H1 (cell line): ENCODE data around the gene ANK3. TPM values are rescaled to one million over a fixed set of nuclear protein-coding genes. Genes with fewer than 3 reads are reported as not detected.

Source experiments
- CTCF ChIA-PET: fragments of 300-600 bp; sonication (Branson Sonifier 250); formaldehyde crosslinking; loops from one replicate; lab custom pipeline; 2021; ENCODE audit not compliant: partially characterized antibody; lab: Charles Lee
- POLR2A ChIA-PET: fragments of 300-600 bp; sonication (Branson Sonifier 250); formaldehyde crosslinking; loops from one replicate; lab custom pipeline; 2021; ENCODE audit warnings: inconsistent platforms; ENCODE audit not compliant: partially characterized antibody; lab: Charles Lee
- DNase-seq, 2 experiments: peaks; one replicate each; pipeline versions ENCODE4 v3.0.0 to v3.0.0-alpha.2; 2010 to 2022; ENCODE audit warnings: low spot score in 2 of 2, low read depth in 1 of 2, mixed read lengths in 1 of 2
- FAIRE-seq: peaks from 2 replicates; lab custom pipeline; 2011; peaks lifted over from hg19 to GRCh38; lab: Jason Lieb, UNC
- H2AFZ ChIP-seq: 2 replicates; pipeline ENCODE4 v1.8.1; 2012; ENCODE audit warnings: low read length, inconsistent platforms
- H2AK5ac ChIP-seq: 2 replicates; pipeline ENCODE4 v1.6.1; 2013; ENCODE audit warnings: low read depth, low read length
- H2BK120ac ChIP-seq: replicated peaks from 2 replicates; pipeline ENCODE3; 2013; ENCODE audit warnings: low read depth, low read length, inconsistent platforms
- H2BK12ac ChIP-seq: 2 replicates; pipeline ENCODE4 v1.6.1; 2013; ENCODE audit warnings: low read depth, low read length
- H2BK15ac ChIP-seq: 2 replicates; pipeline ENCODE4 v1.6.1; 2013; ENCODE audit warnings: low read length
- H2BK20ac ChIP-seq: 2 replicates; pipeline ENCODE4 v1.6.1; 2013; ENCODE audit warnings: low read length
- H2BK5ac ChIP-seq: 2 replicates; pipeline ENCODE4 v1.6.1; 2013; ENCODE audit warnings: low read depth, low read length
- H3K14ac ChIP-seq: 2 replicates; pipeline ENCODE4 v1.6.1; 2013; ENCODE audit warnings: inconsistent platforms; ENCODE audit not compliant: insufficient read length
- H3K18ac ChIP-seq: 2 replicates; pipeline ENCODE4 v1.6.1; 2013; ENCODE audit warnings: low read length; ENCODE audit errors: extremely low read depth
- H3K23ac ChIP-seq: 2 replicates; pipeline ENCODE4 v1.6.1; 2013; ENCODE audit warnings: inconsistent platforms; ENCODE audit not compliant: insufficient read length
- H3K23me2 ChIP-seq: 2 replicates; pipeline ENCODE4 v1.6.1; 2013; ENCODE audit warnings: low read depth, low read length
- H3K27ac ChIP-seq: 2 replicates; pipeline ENCODE4 v1.6.1; 2011; ENCODE audit warnings: low read depth, low read length, inconsistent platforms
- H3K27me3 ChIP-seq, 4 experiments: replicated peaks in 1 of 4; 1 replicate in 1 of 4; 2 replicates in 3 of 4; pipeline versions ENCODE4 v1.6.1 to v1.8.1; 2011 to 2013; ENCODE audit warnings: low read length in 3 of 4, mild to moderate bottlenecking in 3 of 4, inconsistent platforms in 2 of 4, mixed read lengths in 2 of 4, moderate library complexity in 1 of 4; ENCODE audit not compliant: control insufficient read depth in 3 of 4, insufficient read depth in 3 of 4; ENCODE audit errors: extremely low read depth in 1 of 4
- H3K36me3 ChIP-seq, 4 experiments: 2 replicates each; pipeline versions ENCODE4 v1.6.1 to v1.8.1; 2011 to 2013; ENCODE audit warnings: mild to moderate bottlenecking in 4 of 4, low read length in 3 of 4, moderate library complexity in 2 of 4, control low read depth in 1 of 4, inconsistent platforms in 1 of 4; ENCODE audit not compliant: insufficient read depth in 4 of 4, control insufficient read depth in 2 of 4
- H3K4ac ChIP-seq: replicated peaks from 2 replicates; pipeline ENCODE3; 2013; ENCODE audit warnings: low read length, low read depth, mixed read lengths, inconsistent platforms; ENCODE audit not compliant: insufficient read length
- H3K4me1 ChIP-seq, 4 experiments: replicated peaks in 1 of 4; 1 replicate in 1 of 4; 2 replicates in 3 of 4; pipeline versions ENCODE4 v1.6.1 to v1.8.1; 2011 to 2013; ENCODE audit warnings: low read length in 3 of 4, inconsistent platforms in 2 of 4, mixed read lengths in 1 of 4; ENCODE audit not compliant: insufficient read depth in 4 of 4, control insufficient read depth in 3 of 4
- H3K4me2 ChIP-seq, 2 experiments: 2 replicates each; pipeline versions ENCODE4 v1.6.1 to v1.8.1; 2011 to 2013; ENCODE audit warnings: low read depth in 2 of 2, low read length in 2 of 2, control low read depth in 1 of 2, inconsistent platforms in 1 of 2, mild to moderate bottlenecking in 1 of 2; ENCODE audit not compliant: insufficient read depth in 1 of 2
- H3K4me3 ChIP-seq, 4 experiments: fragments of 200-600, 300-600 bp in 1 of 4; sonication (generic), shearing (Covaris generic), sonication (Bioruptor Twin) in 1 of 4; 2 replicates each; pipeline versions ENCODE4 v1.5.1 to v1.8.1; 2011 to 2016; ENCODE audit warnings: low read length in 4 of 4, low read depth in 3 of 4, control low read depth in 2 of 4, inconsistent platforms in 2 of 4, mild to moderate bottlenecking in 2 of 4, mixed read lengths in 1 of 4, moderate library complexity in 1 of 4; ENCODE audit not compliant: insufficient read depth in 2 of 4; ENCODE audit errors: extremely low read depth in 1 of 4
- H3K56ac ChIP-seq: replicated peaks from 2 replicates; pipeline ENCODE3; 2013; ENCODE audit warnings: low read depth, mild to moderate bottlenecking, mixed read lengths, low read length, inconsistent platforms; ENCODE audit not compliant: insufficient read length
- H3K79me1 ChIP-seq: 2 replicates; pipeline ENCODE4 v1.6.1; 2013; ENCODE audit warnings: low read depth, low read length, control low read depth
- H3K79me2 ChIP-seq, 2 experiments: 2 replicates each; pipeline versions ENCODE4 v1.6.1 to v1.8.1; 2012 to 2013; ENCODE audit warnings: low read length in 2 of 2, mild to moderate bottlenecking in 2 of 2, inconsistent platforms in 1 of 2; ENCODE audit not compliant: insufficient read depth in 2 of 2, control insufficient read depth in 1 of 2
- H3K9ac ChIP-seq, 4 experiments: replicated peaks in 1 of 4; 1 replicate in 1 of 4; 2 replicates in 3 of 4; pipeline versions ENCODE4 v1.6.1 to v1.8.1; 2011 to 2013; ENCODE audit warnings: low read depth in 3 of 4, low read length in 3 of 4, control low read depth in 2 of 4, mild to moderate bottlenecking in 2 of 4, moderate library complexity in 2 of 4, inconsistent platforms in 1 of 4; ENCODE audit errors: extremely low read depth in 1 of 4
- H3K9me3 ChIP-seq, 2 experiments: 2 replicates each; pipeline versions ENCODE4 v1.6.1 to v1.8.1; 2012 to 2013; ENCODE audit warnings: mild to moderate bottlenecking in 2 of 2, moderate library complexity in 2 of 2, control low read depth in 1 of 2, inconsistent platforms in 1 of 2, low read depth in 1 of 2, low read length in 1 of 2, mixed read lengths in 1 of 2; ENCODE audit not compliant: insufficient read depth in 2 of 2
- H4K20me1 ChIP-seq, 2 experiments: replicated peaks in 1 of 2; 2 replicates each; pipeline versions ENCODE3 to v1.8.1; 2011 to 2013; ENCODE audit warnings: inconsistent platforms in 2 of 2, low read length in 2 of 2, mild to moderate bottlenecking in 1 of 2; ENCODE audit not compliant: insufficient read depth in 2 of 2, control insufficient read depth in 1 of 2
- H4K5ac ChIP-seq: 2 replicates; pipeline ENCODE4 v1.6.1; 2013; ENCODE audit warnings: low read length, low read depth, mixed read lengths, inconsistent platforms; ENCODE audit not compliant: insufficient read length
- H4K8ac ChIP-seq: 2 replicates; pipeline ENCODE4 v1.8.0; 2013; ENCODE audit warnings: mild to moderate bottlenecking, moderate library complexity, low read length, inconsistent platforms; ENCODE audit not compliant: insufficient read depth; ENCODE audit errors: extremely low read depth
- H4K91ac ChIP-seq: replicated peaks from 2 replicates; pipeline ENCODE3; 2013; ENCODE audit warnings: low read length, mixed read lengths, inconsistent platforms; ENCODE audit not compliant: insufficient read length
- FOSL1 ChIP-seq: IDR thresholded peaks from 2 replicates; pipeline ENCODE4 v1.6.1; 2011; ENCODE audit warnings: mild to moderate bottlenecking, low read depth, low read length, moderate library complexity; ENCODE audit not compliant: insufficient read depth
- GABPA ChIP-seq: IDR thresholded peaks from 2 replicates; pipeline ENCODE4 v1.6.1; 2011; ENCODE audit warnings: mild to moderate bottlenecking, low read length, moderate library complexity, borderline replicate concordance; ENCODE audit not compliant: insufficient read depth
- MAFK ChIP-seq: IDR thresholded peaks from 2 replicates; pipeline ENCODE4 v1.6.1; 2012; ENCODE audit warnings: low read depth, mild to moderate bottlenecking, improper control_type of control experiment, low read length
- WGBS, 2 experiments: shearing (Covaris generic) in 1 of 2; methylation state at CpG; one replicate each; pipeline versions ENCODE4 v1.1.6 to v1.1.7; 2013 to 2015; ENCODE audit warnings: low lambda C conversion rate in 2 of 2, mixed read lengths in 2 of 2, inconsistent platforms in 1 of 2, low coverage in 1 of 2, missing lambda C conversion rate in 1 of 2; ENCODE audit not compliant: insufficient replicate concordance in 2 of 2, insufficient coverage in 1 of 2, insufficient read length in 1 of 2; ENCODE audit errors: extremely low coverage in 1 of 2, missing lambda C conversion rate in 1 of 2; 5-methylcytosine and 5-hydroxymethylcytosine counted together
- polyA plus RNA-seq, 7 experiments: library from polyadenylated mRNA; depleted of rRNA in 3 of 7; stranded (reverse) in 5 of 7; unstranded in 2 of 7; fragments of >200 nt in 5 of 7; fragments of 200-250 nt in 2 of 7; gene quantifications; 1 replicate in 5 of 7; 2 replicates in 1 of 7; 4 replicates in 1 of 7; pipeline versions ENCODE4 v1.2.1 to v1.2.3, GENCODE V29; 2011 to 2013; ENCODE audit warnings: missing spikeins in 2 of 7, mixed read lengths in 2 of 7
- total RNA-seq: library from RNA; stranded (reverse); fragmentation: NEBNext Ultra II Directional; extraction: Animal tissue kit (Norgen Biotek cat#: 25700); gene quantifications from 2 replicates; pipeline ENCODE4 v1.2.1, GENCODE V29; 2021

Gene ANK3
- total and polyA plus RNA-seq, 2 of the 8 experiments (the other 6 are each of a cell fraction or from before 2014, with no cell fraction given) = 18.1 to 67.9 TPM

DNA sequence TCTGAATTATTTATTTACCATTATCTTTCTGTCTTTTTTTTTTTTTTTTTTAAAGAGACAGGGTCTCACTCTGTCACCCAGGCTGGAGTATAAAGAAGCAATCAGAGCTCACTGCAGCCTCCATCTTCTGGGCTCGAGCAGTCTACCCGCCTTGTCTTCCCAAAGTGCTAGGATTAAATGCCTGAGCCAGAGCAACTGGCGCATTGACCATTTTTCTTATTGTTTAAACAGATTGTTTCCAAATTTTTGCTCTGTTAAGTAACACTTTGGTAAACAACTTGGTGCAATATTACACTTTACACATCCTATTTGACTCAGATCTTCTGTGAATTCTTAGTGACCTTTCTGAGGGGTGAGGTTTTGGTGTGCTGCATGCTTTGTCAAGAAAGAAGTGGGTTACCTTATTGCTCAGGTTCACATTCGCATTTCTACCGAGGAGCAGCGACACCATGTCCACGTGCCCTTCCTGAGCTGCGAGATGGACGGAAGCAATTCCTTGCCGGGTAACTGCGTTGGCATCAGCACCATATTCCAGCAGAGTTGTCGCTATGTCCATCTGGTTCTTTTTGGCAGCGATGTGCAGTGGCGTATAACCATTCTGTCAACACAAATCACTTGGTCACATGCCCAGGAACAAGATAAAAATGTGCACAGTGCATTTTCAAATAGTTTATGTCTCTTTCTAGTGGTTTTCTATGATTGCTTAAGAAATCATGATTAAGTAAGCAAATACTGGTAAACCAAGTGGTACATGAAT, 203.2 kb downstream of the ANK3 start:
- CTCF ChIA-PET = interaction anchor here (0.6 to 1.4 kb wide), 4 partner anchors 10 to 169 kb away, joined by 3 to 5 read pairs (median 4); no protein-coding TSS in a partner anchor
- Histone ChIP-seq H3K4ac (no peak overlapping the region), H4K5ac (no peak overlapping the region), H4K91ac (no peak overlapping the region), H3K4me1 (no peaks in the 10 kb centered on the region), H3K56ac (no peak overlapping the region), H3K18ac (no peak overlapping the region), H3K27me3 (no peaks in the 10 kb centered on the region), H3K23me2 (no peaks in the 10 kb centered on the region), H3K23ac (no peak overlapping the region), H3K14ac (no peak overlapping the region), H4K8ac (no peak overlapping the region), H3K27ac (no peak overlapping the region), H2BK20ac (no peak overlapping the region), H3K4me2 (no peak overlapping the region), H3K79me2 (no peaks in the 10 kb centered on the region), H2AFZ (no peak overlapping the region), H3K9ac (no peak overlapping the region), H3K9me3 (no peaks in the 10 kb centered on the region), H2BK12ac (no peak overlapping the region), H3K4me3 (no peak overlapping the region), H3K36me3 (no peaks in the 10 kb centered on the region), H2BK5ac (no peak overlapping the region), H2BK120ac (no peak overlapping the region), H3K79me1 (no peaks in the 10 kb centered on the region), H2AK5ac (no peak overlapping the region), H4K20me1 (no peaks in the 10 kb centered on the region), H2BK15ac (no peak overlapping the region)
- 93% methylated on average over 14 of the region's 14 CpGs; no CpG with 5 or more reads in 1 of the 2 experiments for WGBS, 2 experiments
- TF ChIP-seq GABPA = no peak
- TF ChIP-seq FOSL1 = no peak
- no peak for TF ChIP-seq MAFK
- FAIRE-seq (no peak), DNase-seq (no peak)
- POLR2A ChIA-PET = no interaction called here
